ENCODE data around the gene HDGFL2. TPM values are rescaled to one million over a fixed set of nuclear protein-coding genes. Genes with fewer than 3 reads are reported as not detected.

The HDGFL2 gene
- total and polyA plus RNA-seq, 4 donors = 3.4 to 15.7 (median 14.1) TPM

- Histone ChIP-seq H3K9me3 (ENCODE audit: control insufficient read depth in 4 of 4, low read length in 3 of 4) (no peaks in the 10 kb centered on the region), H3K4me3 (ENCODE audit: low read depth in 1 of 3, low read length in 3 of 3) (no peak overlapping the region), H3K27ac (ENCODE audit: low read depth in 1 of 2, low read length in 2 of 2) (no peak overlapping the region), H3K36me3 (ENCODE audit: control insufficient read depth in 4 of 4, insufficient read depth in 3 of 4, low read depth in 1 of 4, low read length in 3 of 4) (peaks cover 12 to 74% (median 25%) of the 10 kb centered on the region in 4 donors), H3K4me1 (ENCODE audit: control insufficient read depth in 4 of 4, insufficient read depth in 4 of 4, low read length in 3 of 4) (no peaks in the 10 kb centered on the region), H3K9ac (ENCODE audit: low read depth in 1 of 2, low read length in 2 of 2) (no peak overlapping the region), H3K27me3 (ENCODE audit: control insufficient read depth in 4 of 4, insufficient read depth in 4 of 4, low read length in 3 of 4) (no peaks in the 10 kb centered on the region)
- 91% methylated on average over 23 of the region's 23 CpGs for WGBS
- no peak for TF ChIP-seq FOXA2 (IDR thresholded peaks at IDR 0.05)
- no peak for TF ChIP-seq REST (IDR thresholded peaks at IDR 0.05)
- TF ChIP-seq NR2F2 (IDR thresholded peaks at IDR 0.05) = no peak
- TF ChIP-seq SP1 (IDR thresholded peaks at IDR 0.05) = no peak
- no peak for TF ChIP-seq JUND (IDR thresholded peaks at IDR 0.05)
- TF ChIP-seq RAD21 (IDR thresholded peaks at IDR 0.05) = no peak
- TF ChIP-seq TAF1 (conservative IDR thresholded peaks at IDR 0.05) = no peak
- no peak for TF ChIP-seq HNF4A (conservative IDR thresholded peaks at IDR 0.05)
- TF ChIP-seq CTCF (IDR thresholded peaks at IDR 0.05; ENCODE audit: low read depth, low read length, missing input control) = no peak
- TF ChIP-seq EGR1 (IDR thresholded peaks at IDR 0.05; ENCODE audit: low read depth in 2 of 2) = no peak
- no peak for TF ChIP-seq MAX (IDR thresholded peaks at IDR 0.05)
- no peak for DNase-seq (ENCODE audit: low spot score)
Measured at GRCh38 chr19:4504297-4504701, 32.2 kb downstream of the HDGFL2 start.

GRCh38 chr19:4504891-4505569 lies 32.9 kb downstream of the HDGFL2 start:
- no peak for DNase-seq (ENCODE audit: low spot score)
- 88% methylated on average over 15 of the region's 15 CpGs for WGBS
- Histone ChIP-seq H3K36me3 (ENCODE audit: control insufficient read depth in 4 of 4, insufficient read depth in 3 of 4, low read depth in 1 of 4, low read length in 3 of 4) (peaks cover 12 to 75% (median 24%) of the 10 kb centered on the region in 4 donors), H3K27me3 (ENCODE audit: control insufficient read depth in 4 of 4, insufficient read depth in 4 of 4, low read length in 3 of 4) (no peaks in the 10 kb centered on the region), H3K4me1 (ENCODE audit: control insufficient read depth in 4 of 4, insufficient read depth in 4 of 4, low read length in 3 of 4) (no peaks in the 10 kb centered on the region), H3K27ac (ENCODE audit: low read depth in 1 of 2, low read length in 2 of 2) (no peak overlapping the region), H3K4me3 (ENCODE audit: low read depth in 1 of 3, low read length in 3 of 3) (no peak overlapping the region), H3K9me3 (ENCODE audit: control insufficient read depth in 4 of 4, low read length in 3 of 4) (no peaks in the 10 kb centered on the region), H3K9ac (ENCODE audit: low read depth in 1 of 2, low read length in 2 of 2) (no peak overlapping the region)
- TF ChIP-seq FOXA2 (IDR thresholded peaks at IDR 0.05) = no peak
- no peak for TF ChIP-seq YY1 (IDR thresholded peaks at IDR 0.05)
- no peak for TF ChIP-seq HNF4G (IDR thresholded peaks at IDR 0.05)
- no peak for TF ChIP-seq CTCF (IDR thresholded peaks at IDR 0.05; ENCODE audit: low read depth, low read length, missing input control)
- no peak for TF ChIP-seq EGR1 (IDR thresholded peaks at IDR 0.05; ENCODE audit: low read depth in 2 of 2)
- no peak for TF ChIP-seq SP1 (IDR thresholded peaks at IDR 0.05)
- no peak for TF ChIP-seq ZBTB33 (IDR thresholded peaks at IDR 0.05)
- no peak for TF ChIP-seq NR2F2 (IDR thresholded peaks at IDR 0.05)
- no peak for TF ChIP-seq HNF4A (conservative IDR thresholded peaks at IDR 0.05)
- TF ChIP-seq GABPA (IDR thresholded peaks at IDR 0.05 in 1 of 2, conservative IDR thresholded peaks at IDR 0.05 in 1 of 2) = no peak
- TF ChIP-seq REST (IDR thresholded peaks at IDR 0.05) = no peak
- TF ChIP-seq RXRA (IDR thresholded peaks at IDR 0.05) = no peak
- TF ChIP-seq ATF3 (IDR thresholded peaks at IDR 0.05) = no peak
- TF ChIP-seq JUND (IDR thresholded peaks at IDR 0.05) = no peak
- TF ChIP-seq RAD21 (IDR thresholded peaks at IDR 0.05) = no peak

All from liver (tissue), 9 donors.